PC-3 (cell line): ENCODE data around the gene SH3BGRL3.

Experiments
- EZH2 ChIP-seq: fragments of 300-600 bp; sonication (generic); IDR thresholded peaks from one replicate; pipeline ENCODE4 v1.6.1; 2017; ENCODE audit warnings: antibody characterized with exemption, mild to moderate bottlenecking, low read length; ENCODE audit not compliant: unreplicated experiment
- EZH2phosphoT487 ChIP-seq: fragments of 300-600 bp; sonication (generic); IDR thresholded peaks from 2 replicates; pipeline ENCODE4 v1.6.1; 2018; ENCODE audit warnings: mild to moderate bottlenecking, antibody characterized with exemption, low read length, borderline replicate concordance
- TF ChIP-seq, protein P1 (sequence below): fragments of 300-600 bp; sonication (generic); conservative IDR thresholded peaks from 2 replicates; pipeline ENCODE4 v1.5.1; 2017; ENCODE audit warnings: antibody characterized with exemption, low read depth, mild to moderate bottlenecking, low read length

DNA sequence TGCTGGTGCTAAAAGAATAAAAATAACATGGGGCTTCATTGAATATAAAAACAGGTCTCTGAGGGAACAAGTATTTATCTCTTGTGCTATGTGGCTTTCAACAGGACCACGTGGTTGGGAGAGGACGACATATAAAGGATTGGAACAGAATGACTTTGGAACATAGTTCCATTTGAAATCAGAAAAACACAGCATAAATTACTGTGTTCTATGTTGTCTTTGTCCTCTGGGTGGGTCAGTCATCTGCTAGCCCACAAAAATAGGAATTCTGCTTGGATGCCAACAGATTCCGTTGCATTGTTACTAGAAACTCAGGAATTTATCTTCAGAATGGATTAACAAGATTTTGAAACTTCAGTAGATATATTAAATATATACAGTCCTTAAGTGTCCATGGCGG lies 40.0 kb upstream of the SH3BGRL3 start:
- TF ChIP-seq, protein P1, sequence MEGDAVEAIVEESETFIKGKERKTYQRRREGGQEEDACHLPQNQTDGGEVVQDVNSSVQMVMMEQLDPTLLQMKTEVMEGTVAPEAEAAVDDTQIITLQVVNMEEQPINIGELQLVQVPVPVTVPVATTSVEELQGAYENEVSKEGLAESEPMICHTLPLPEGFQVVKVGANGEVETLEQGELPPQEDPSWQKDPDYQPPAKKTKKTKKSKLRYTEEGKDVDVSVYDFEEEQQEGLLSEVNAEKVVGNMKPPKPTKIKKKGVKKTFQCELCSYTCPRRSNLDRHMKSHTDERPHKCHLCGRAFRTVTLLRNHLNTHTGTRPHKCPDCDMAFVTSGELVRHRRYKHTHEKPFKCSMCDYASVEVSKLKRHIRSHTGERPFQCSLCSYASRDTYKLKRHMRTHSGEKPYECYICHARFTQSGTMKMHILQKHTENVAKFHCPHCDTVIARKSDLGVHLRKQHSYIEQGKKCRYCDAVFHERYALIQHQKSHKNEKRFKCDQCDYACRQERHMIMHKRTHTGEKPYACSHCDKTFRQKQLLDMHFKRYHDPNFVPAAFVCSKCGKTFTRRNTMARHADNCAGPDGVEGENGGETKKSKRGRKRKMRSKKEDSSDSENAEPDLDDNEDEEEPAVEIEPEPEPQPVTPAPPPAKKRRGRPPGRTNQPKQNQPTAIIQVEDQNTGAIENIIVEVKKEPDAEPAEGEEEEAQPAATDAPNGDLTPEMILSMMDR: no peak
- TF ChIP-seq EZH2phosphoT487 (no peak), EZH2 (no peak)
